ES-I3 (cell line): ENCODE data around the gene ZMPSTE24.

Experiments used
- H3K36me3 ChIP-seq: 2 replicates; pipeline ENCODE4 v1.6.1; 2013; ENCODE audit warnings: mild to moderate bottlenecking, low read length, control low read depth, moderate library complexity; ENCODE audit not compliant: insufficient read depth
- H3K4me1 ChIP-seq: 2 replicates; pipeline ENCODE4 v1.6.1; 2013; ENCODE audit warnings: mild to moderate bottlenecking, control low read depth, low read length; ENCODE audit not compliant: insufficient read depth
- H3K9ac ChIP-seq: 2 replicates; pipeline ENCODE4 v1.6.1; 2013; ENCODE audit warnings: low read depth, mild to moderate bottlenecking, low read length, moderate library complexity
- H3K9me3 ChIP-seq: 2 replicates; pipeline ENCODE4 v1.6.1; 2013; ENCODE audit warnings: mild to moderate bottlenecking, low read length, moderate library complexity; ENCODE audit not compliant: control insufficient read depth, insufficient read depth

The ZMPSTE24 gene

DNA sequence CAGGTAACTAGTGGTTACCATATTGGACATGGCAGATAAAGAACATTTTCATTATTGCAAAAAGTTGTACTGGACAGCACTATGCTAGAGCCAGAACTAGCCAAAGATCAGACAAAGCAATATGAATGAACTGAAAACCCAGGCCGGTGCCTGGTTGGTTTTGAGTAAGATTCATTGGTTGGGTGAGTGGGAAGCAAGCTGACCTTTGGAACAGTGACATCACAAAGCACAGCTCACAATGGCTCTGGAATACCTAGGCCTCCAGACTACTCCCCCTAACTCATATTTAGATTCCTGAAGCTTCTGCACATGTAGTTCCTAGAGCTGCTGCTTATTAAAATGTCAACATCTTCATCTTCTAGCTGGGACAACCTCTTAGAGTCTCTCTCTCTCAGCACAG is 10.4 kb upstream of the ZMPSTE24 start, which contains the start of gene TMCO2:
Gene TMCO2 (plus strand): TSS at position 283 of the 400 bp plus-strand sequence. CDS start 57 bp downstream, at position 340.
- H3K4me1 ChIP-seq = no peaks in the 10 kb centered on the region
- no peak within 1 kb of the TSS for H3K9ac ChIP-seq

DNA sequence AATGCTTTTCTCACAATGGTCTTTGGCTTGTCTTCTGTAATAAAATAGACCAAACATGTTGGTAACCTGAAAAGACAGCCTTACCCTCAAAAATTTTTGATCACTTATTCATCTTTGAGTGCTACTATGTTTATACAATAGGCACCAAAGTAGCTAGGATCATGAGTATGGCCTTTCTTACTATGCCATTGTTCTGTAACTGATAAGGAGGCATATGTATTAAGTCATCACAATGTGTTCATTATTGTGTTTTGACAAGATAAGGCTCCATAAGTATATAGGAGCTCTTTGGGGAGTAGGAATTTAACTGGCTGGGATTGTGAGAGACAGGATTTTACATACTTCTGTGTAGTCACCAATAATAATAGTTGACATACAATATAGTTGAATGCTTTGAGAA is 9.6 kb upstream of the ZMPSTE24 start:
- no peaks in the 10 kb centered on the region for H3K9me3 ChIP-seq
- H3K4me1 ChIP-seq = no peaks in the 10 kb centered on the region
- H3K36me3 ChIP-seq = no peaks in the 10 kb centered on the region
- no peak overlapping the region for H3K9ac ChIP-seq

More for the DNA sequence above, 10.4 kb upstream of the ZMPSTE24 start, which contains the start of gene TMCO2:
- H3K36me3 ChIP-seq = no peaks in the 10 kb centered on the region
- no peaks in the 10 kb centered on the region for H3K9me3 ChIP-seq

DNA sequence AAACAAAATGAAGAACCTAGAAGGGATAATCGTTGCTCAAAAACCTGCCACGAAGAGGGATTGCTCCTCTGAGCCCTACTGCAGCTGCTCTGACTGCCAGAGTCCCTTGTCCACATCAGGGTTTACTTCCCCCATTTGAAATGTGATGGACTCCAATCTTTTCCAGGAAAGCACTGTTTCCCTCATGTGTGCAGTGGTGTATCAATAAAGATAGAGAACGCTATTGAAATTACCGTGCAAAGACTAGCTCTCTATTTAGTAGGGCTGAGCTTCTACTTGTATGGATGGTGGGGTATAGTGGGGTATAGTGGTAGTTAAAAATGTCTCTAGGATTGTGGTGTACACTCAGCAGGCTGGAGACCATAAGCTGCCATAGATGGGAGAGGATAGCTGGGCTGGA is 6.6 kb upstream of the ZMPSTE24 start:
- Histone ChIP-seq H3K9me3 (no peaks in the 10 kb centered on the region), H3K9ac (no peak overlapping the region), H3K4me1 (no peaks in the 10 kb centered on the region), H3K36me3 (no peaks in the 10 kb centered on the region)

DNA sequence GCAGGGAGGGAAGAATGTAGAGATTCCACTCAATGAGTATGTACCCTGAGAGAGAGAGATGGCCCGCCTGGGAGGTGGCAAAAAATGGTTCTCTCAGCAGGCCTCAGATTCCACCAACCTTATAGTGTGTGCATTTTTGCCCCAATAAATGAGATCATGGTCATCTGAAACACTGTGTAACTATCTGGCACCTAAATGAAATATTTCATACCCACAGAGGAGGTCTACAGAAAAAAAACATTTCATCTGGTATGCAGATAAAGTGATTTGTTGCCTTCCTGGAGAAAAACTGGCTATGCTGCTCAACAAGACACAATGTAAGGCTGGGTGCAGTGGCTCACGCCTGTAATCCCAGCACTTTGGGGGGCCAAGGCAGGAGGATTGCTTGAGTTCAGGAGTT is 5.4 kb upstream of the ZMPSTE24 start:
- no peaks in the 10 kb centered on the region for H3K9me3 ChIP-seq
- H3K36me3 ChIP-seq = no peaks in the 10 kb centered on the region
- peaks cover 3% of the 10 kb centered on the region for H3K4me1 ChIP-seq
- H3K9ac ChIP-seq = no peak overlapping the region

DNA sequence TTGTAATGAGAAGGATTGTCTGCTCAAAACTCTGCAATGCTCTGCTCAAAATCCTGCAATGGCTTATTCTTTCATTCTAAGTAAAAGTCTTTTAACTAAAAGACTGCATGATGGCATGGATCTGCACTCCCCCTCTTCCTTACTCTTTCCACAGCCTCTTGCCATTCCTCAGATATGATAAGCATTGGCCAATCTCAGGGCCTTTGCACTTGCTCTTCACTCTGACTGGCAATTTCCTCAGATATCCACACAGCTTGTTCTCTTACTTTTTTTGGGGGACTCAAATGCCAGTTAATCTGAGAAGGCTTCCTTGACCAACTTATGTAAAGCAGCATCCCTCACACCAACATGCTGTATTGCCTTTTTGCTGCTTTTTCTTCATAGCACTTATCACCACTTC is 2.8 kb upstream of the ZMPSTE24 start:
- Histone ChIP-seq H3K4me1 (peaks cover 3% of the 10 kb centered on the region), H3K9me3 (no peaks in the 10 kb centered on the region), H3K9ac (no peak overlapping the region), H3K36me3 (peaks cover 4% of the 10 kb centered on the region)

DNA sequence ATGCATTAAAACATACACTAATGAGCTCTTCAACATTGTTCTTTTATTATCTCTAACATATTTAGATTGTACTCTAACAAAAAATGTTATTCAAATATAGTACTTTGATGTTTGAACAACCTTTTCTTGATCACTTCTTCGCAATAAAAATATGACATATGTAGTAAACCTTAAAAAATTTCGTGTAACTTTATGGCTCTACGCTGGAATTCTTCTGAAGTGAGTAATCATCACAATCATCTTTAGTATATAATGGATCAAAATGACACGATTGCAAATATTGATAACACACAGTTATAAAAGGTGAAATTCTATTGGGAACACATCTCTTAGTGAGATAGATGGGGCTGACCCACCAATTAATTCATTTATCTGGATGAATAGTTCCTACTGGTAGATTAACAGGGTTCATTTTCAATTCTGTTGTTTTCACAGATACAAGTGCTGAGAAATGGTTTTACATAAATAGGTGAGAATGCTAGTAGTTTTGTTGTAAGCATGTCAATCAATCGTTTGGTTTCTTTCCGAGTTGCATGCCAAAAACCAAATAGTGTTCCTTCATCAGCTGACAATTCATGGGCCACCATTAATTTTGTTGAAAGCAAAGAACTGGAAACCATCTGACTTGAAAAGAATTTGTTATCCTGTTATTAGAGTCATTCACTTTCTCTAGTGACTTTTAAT is 1.5 kb upstream of the ZMPSTE24 start:
- no peaks in the 10 kb centered on the region for H3K9me3 ChIP-seq
- peak overlapping the region; percentile 89 for H3K9ac ChIP-seq
- H3K4me1 ChIP-seq = peaks cover 3% of the 10 kb centered on the region
- peaks cover 15% of the 10 kb centered on the region for H3K36me3 ChIP-seq

DNA sequence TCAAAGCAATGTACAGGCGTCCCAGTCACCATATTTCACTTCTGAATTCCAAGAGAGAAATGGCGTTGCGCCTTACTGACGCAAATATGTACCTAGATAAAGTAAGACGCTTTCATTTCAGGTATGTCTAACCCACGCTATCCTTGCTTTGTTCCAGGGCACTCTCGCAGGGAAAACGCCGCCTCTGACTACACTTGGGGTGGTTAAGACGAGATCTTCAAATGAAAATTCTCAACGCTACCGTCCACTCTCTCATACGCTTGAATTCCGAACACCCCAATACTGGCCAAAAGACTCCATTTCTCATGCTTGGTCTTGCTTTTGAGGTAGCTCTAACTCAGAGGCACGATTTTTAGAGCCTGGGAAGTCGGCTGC is 736 bp upstream of the ZMPSTE24 start:
- peaks cover 15% of the 10 kb centered on the region for H3K36me3 ChIP-seq
- peaks cover 3% of the 10 kb centered on the region for H3K4me1 ChIP-seq
- H3K9me3 ChIP-seq = no peaks in the 10 kb centered on the region
- H3K9ac ChIP-seq = peak overlapping the region; percentile 89

DNA sequence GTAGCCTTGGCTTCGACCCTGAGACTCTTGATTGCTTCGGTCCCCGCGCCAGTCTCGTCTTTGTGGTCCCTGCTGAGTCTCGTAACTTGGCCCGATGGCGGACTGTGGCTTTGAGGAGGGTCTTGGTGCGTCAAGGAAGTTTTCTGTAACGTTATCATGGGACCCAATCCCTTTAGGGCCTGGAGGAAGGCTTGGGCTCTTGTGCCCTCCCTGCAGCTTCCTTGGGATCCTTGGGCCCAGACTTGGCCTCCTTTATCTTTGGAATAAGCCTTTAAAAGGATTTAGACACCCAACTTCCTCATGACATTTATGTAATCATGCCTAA is 371 bp downstream of the ZMPSTE24 start:
- H3K4me1 ChIP-seq = peaks cover 3% of the 10 kb centered on the region
- peaks cover 19% of the 10 kb centered on the region for H3K36me3 ChIP-seq
- H3K9ac ChIP-seq = peak overlapping the region; percentile 89
- no peaks in the 10 kb centered on the region for H3K9me3 ChIP-seq

DNA sequence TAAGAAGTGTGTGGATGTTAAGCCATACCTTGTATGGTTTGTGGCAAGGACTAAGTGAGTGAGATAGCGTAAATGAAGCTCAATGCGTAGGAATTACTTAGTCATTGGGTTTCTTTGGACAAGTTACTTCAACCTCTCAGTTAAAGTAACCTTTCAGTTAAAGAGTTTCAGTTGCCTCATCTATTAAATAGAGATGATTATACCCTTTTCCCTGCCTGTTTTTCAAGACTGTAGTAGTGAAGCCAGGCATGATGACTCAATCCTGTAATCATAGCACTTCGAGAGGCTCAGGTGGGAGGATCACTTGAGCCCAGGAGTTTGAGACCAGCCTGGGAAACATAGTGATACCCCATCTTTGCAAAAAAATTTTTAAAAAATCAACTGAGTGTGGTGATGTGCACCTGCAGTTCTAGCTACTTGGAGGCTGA is 6.3 kb downstream of the ZMPSTE24 start:
- Histone ChIP-seq H3K4me1 (no peaks in the 10 kb centered on the region), H3K9me3 (no peaks in the 10 kb centered on the region), H3K9ac (no peak overlapping the region), H3K36me3 (peaks cover 24% of the 10 kb centered on the region)

DNA sequence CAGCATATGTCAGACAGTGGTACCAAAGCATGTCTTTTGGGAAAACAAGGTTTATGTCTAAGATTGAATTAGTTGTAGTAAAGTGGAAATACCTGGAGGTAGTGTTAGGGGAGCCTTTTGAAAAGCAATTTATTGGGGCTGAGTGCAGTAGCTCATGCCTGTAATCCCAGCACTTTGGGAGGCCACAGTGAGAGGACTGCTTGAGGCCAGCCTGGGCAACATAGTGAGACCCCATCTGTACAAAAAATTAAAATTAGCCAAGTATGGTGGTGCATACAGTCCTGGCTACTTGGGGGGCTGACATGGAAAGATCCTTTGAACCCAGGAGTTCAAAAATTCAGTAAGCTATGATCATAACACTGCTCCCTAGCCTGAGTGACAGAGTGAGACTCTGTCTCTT is 7.3 kb downstream of the ZMPSTE24 start:
- Histone ChIP-seq H3K36me3 (peaks cover 20% of the 10 kb centered on the region), H3K9me3 (no peaks in the 10 kb centered on the region), H3K4me1 (no peaks in the 10 kb centered on the region), H3K9ac (no peak overlapping the region)

DNA sequence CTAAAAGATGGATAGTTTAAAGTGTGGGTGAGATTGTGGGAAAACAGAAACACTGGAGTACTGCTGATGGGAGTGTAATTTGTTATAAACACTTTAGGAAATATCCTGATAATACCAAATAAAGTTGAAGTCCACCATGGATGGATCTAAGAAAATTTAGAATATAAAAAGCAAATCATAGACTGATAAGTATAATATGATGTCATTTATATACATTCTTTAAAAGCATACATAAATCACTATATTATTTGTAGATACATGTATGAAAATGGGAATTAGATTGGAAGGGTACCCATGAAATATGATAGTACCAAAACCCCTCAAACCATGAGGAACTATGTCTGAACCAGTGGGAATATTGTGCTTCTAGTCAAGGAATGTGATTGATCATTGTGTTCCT is 7.9 kb downstream of the ZMPSTE24 start:
- Histone ChIP-seq H3K9me3 (no peaks in the 10 kb centered on the region), H3K4me1 (no peaks in the 10 kb centered on the region), H3K36me3 (peaks cover 20% of the 10 kb centered on the region), H3K9ac (no peak overlapping the region)

DNA sequence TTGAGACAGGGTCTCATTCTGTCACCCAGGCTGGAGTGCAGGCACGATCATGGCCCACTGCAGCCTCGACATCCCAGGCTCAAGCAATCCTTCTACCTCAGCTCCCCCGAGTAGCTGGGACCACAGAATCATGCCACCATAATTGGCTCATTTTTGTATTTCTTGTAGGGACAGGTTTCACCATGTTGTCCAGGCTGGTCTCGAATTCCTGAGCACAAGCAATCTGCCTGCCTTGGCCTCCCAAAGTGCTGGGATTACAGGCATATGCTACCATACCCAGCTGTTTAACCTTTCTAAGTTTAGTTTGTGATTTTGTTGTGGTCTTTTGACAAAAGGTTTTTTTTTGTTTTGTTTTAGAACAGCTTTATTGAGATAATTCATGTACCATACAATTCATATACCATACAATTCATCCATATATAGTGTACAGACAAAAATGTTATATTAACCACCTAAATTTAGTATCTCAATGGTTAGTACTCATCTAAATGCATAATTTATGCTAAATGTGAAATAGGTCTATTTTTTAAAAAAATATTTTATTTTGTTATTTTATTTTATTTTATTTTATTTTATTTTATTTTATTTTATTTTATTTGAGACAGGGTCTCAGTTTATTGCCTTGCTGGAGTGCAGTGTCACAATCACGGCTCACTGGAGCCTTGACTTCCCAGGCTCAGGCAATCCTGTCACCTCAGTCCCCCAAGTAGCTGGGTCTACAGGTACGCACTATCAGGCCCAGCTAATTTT is 8.9 kb downstream of the ZMPSTE24 start:
- Histone ChIP-seq H3K9me3 (no peaks in the 10 kb centered on the region), H3K4me1 (no peaks in the 10 kb centered on the region), H3K9ac (no peak overlapping the region), H3K36me3 (peaks cover 15% of the 10 kb centered on the region)

DNA sequence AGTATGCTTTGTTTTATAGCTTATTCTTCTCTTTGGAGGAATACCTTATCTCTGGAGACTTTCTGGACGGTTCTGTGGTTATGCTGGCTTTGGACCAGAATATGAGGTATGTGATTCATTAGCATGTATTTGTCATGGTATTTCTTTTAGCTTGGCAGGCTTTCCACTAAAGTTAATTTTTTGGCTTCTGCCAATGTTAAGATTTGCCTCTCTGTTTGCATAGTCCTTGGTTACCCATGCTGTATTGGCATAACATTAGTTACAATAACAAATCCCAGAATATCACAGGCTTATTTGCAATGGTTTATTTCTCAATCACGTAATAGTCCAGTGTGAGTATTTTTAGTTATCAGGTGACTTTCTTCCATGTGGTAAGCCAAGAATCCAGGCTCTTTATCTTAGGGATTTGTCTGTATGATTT is 9.7 kb downstream of the ZMPSTE24 start:
- no peaks in the 10 kb centered on the region for H3K9me3 ChIP-seq
- H3K4me1 ChIP-seq = no peaks in the 10 kb centered on the region
- peaks cover 17% of the 10 kb centered on the region for H3K36me3 ChIP-seq
- H3K9ac ChIP-seq = no peak overlapping the region

DNA sequence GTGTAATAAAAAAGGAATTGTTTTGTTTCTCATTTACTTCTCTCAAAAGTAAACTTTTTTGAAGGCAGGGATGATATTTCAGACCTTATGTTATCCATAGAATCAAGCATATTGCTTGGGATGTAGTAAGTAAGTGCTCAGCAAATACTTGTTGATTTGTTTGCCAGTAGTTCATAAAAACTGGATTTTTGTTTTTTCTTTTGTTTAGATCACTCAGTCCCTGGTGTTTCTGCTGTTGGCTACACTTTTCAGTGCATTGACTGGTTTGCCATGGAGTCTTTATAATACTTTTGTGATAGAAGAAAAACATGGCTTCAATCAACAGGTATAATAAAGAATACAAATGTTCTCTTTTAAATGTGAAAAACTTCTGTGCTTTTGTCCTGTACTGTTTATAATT is 10.2 kb downstream of the ZMPSTE24 start:
- Histone ChIP-seq H3K4me1 (no peaks in the 10 kb centered on the region), H3K9me3 (no peaks in the 10 kb centered on the region), H3K9ac (no peak overlapping the region), H3K36me3 (peaks cover 15% of the 10 kb centered on the region)

DNA sequence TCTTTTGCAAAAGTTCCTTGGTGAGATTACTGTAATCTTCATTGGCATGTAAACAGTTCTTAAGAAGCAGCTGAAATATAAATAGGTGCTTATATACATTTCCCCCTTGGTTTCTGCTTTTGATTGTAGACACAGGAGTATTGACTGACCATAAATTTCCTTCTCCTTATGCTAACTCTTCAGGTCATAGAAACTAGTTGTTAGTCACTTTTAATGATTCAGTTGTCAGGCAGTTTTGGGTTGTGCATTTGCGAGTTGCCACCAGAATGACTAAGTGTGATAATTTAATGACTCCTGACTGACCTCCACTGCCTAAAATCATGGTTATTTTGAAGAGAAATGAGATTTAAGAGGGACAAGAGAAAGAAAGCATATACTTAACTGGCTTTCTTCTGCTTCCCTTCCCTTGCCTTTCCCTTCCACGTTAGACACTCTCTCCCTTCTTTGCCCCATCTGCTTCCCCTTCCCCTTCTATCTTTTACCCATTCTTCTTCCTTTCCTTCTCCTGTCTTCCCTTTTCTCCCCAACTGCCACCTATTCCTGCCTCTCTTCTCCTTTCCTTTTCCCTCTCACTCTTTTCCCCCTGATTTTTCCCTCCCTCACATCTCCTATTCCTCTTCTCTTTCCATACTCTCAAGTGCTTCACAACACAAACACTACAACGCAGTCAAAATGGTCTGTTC is 12.3 kb downstream of the ZMPSTE24 start:
- Histone ChIP-seq H3K9me3 (no peaks in the 10 kb centered on the region), H3K9ac (no peak overlapping the region), H3K36me3 (peaks cover 19% of the 10 kb centered on the region)

More for the DNA sequence above, 12.3 kb downstream of the ZMPSTE24 start:
- no peaks in the 10 kb centered on the region for H3K4me1 ChIP-seq
